ENCODE measurements around the gene PKDREJ.
"Not testable (repeated sequence)": the region's sequence is repeated elsewhere in the genome, so short reads cannot be mapped to it uniquely, and the experiment has no call there.

- TF ChIP-seq CTCF, POLR2A (IDR thresholded peaks at IDR 0.05): not testable (repeated sequence)
These were observed 49.7 kb upstream of the PKDREJ start for GRCh38 chr22:46312848-46313247.
